HT-29 (cell line): Measurements from ENCODE around the gene ICOSLG. TPM values are rescaled to one million over a fixed set of nuclear protein-coding genes. Genes with fewer than 3 reads are reported as not detected.
"Not testable (repeated sequence)": the region's sequence is repeated elsewhere in the genome, so short reads cannot be mapped to it uniquely, and the experiment has no call there.

Experiments used
- DNase-seq: peaks from one replicate; pipeline ENCODE4 v3.0.0-alpha.2; 2015; ENCODE audit warnings: low spot score
- total RNA-seq: library from RNA; depleted of rRNA; stranded (reverse); fragments of >200 nt; shearing (Covaris generic); gene quantifications from 2 replicates; pipeline ENCODE4 v1.2.3, GENCODE V29; 2014

ICOSLG gene
- total RNA-seq, 1 experiment from 2014 or later, result 1.7 TPM

- DNase-seq, result no peak
Measured at GRCh38 chr21:44265734-44266270, 25.1 kb upstream of the ICOSLG start.

GRCh38 chr21:44263768-44264167 is 23.0 kb upstream of the ICOSLG start:
- DNase-seq, result no peak

GRCh38 chr21:44263221-44263760 is 22.5 kb upstream of the ICOSLG start:
- no peak for DNase-seq

- DNase-seq, result no peak
Measured at GRCh38 chr21:44262338-44263056, 21.8 kb upstream of the ICOSLG start.

- DNase-seq, result no peak
Measured at GRCh38 chr21:44261675-44262295, 21.0 kb upstream of the ICOSLG start, which contains the start of gene DNMT3L. Gene DNMT3L (minus strand): TSS chr21:44261897. CDS start chr21:44261259, 638 bp downstream.

- no peak for DNase-seq
Measured at GRCh38 chr21:44260791-44261631, 20.3 kb upstream of the ICOSLG start.

- no peak for DNase-seq
Measured at GRCh38 chr21:44260066-44260465, 19.3 kb upstream of the ICOSLG start.

GRCh38 chr21:44259082-44259705 is 18.5 kb upstream of the ICOSLG start:
- no peak for DNase-seq

GRCh38 chr21:44258056-44258725 is 17.4 kb upstream of the ICOSLG start:
- no peak for DNase-seq

- no peak for DNase-seq
Measured at GRCh38 chr21:44255511-44255981, 14.8 kb upstream of the ICOSLG start.

- no peak for DNase-seq
Measured at GRCh38 chr21:44253832-44254710, 13.3 kb upstream of the ICOSLG start.

GRCh38 chr21:44249204-44250037 is 8.7 kb upstream of the ICOSLG start:
- DNase-seq, result not testable (repeated sequence)

GRCh38 chr21:44247904-44248303 is 7.2 kb upstream of the ICOSLG start:
- DNase-seq, result not testable (repeated sequence)

- not testable (repeated sequence) for DNase-seq
Measured at GRCh38 chr21:44243980-44244379, 3.2 kb upstream of the ICOSLG start.

GRCh38 chr21:44241281-44241680 is 538 bp upstream of the ICOSLG start:
- not testable (repeated sequence) for DNase-seq

GRCh38 chr21:44240353-44240752 is 390 bp downstream of the ICOSLG start:
- DNase-seq, result not testable (repeated sequence)

- not testable (repeated sequence) for DNase-seq
Measured at GRCh38 chr21:44229561-44229960, 11.2 kb downstream of the ICOSLG start.

- not testable (repeated sequence) for DNase-seq
Measured at GRCh38 chr21:44228109-44228508, 12.6 kb downstream of the ICOSLG start.
